C4-2B (cell line): ENCODE results near the gene AGPAT1.

ENCODE experiments used
- ZFX ChIP-seq: fragments of 450-650 bp; IDR thresholded peaks from 2 replicates; pipeline ENCODE4 v1.6.1; 2017
- TF ChIP-seq, protein P1 (sequence below): fragments of 450-650 bp; conservative IDR thresholded peaks from 2 replicates; pipeline ENCODE4 v1.5.1; 2017; ENCODE audit warnings: mild to moderate bottlenecking

DNA sequence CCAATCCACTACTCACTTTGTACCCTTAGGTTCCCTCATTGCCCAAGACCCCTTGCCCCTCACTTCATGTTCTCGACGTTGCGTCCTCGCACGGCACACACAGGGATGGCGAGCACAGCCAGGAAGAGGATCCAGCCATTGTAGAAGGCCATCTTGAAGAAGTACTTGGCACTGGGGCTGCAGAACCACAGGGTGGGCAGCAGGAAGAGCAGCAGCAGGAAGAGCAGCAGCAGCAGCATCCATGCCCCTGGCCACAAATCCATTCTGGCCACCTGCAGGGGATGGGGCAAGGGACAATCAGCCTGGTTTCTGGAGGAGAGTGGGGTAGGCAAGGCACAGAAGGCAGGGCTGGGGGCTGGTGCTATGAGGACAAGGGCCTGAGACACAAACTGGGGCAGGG lies 4.7 kb downstream of the AGPAT1 start:
- TF ChIP-seq, protein P1, sequence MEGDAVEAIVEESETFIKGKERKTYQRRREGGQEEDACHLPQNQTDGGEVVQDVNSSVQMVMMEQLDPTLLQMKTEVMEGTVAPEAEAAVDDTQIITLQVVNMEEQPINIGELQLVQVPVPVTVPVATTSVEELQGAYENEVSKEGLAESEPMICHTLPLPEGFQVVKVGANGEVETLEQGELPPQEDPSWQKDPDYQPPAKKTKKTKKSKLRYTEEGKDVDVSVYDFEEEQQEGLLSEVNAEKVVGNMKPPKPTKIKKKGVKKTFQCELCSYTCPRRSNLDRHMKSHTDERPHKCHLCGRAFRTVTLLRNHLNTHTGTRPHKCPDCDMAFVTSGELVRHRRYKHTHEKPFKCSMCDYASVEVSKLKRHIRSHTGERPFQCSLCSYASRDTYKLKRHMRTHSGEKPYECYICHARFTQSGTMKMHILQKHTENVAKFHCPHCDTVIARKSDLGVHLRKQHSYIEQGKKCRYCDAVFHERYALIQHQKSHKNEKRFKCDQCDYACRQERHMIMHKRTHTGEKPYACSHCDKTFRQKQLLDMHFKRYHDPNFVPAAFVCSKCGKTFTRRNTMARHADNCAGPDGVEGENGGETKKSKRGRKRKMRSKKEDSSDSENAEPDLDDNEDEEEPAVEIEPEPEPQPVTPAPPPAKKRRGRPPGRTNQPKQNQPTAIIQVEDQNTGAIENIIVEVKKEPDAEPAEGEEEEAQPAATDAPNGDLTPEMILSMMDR, result no peak
- TF ChIP-seq ZFX, result no peak
